ENCODE measurements around the gene ATP11A.

- no peak for TF ChIP-seq CTCF (IDR thresholded peaks at IDR 0.05; ENCODE audit: extremely low read depth in 1 of 2, insufficient read depth in 1 of 2, low read depth in 1 of 2, low read length in 2 of 2)
- no peak for TF ChIP-seq FOS (IDR thresholded peaks at IDR 0.05; ENCODE audit: borderline replicate concordance, insufficient read depth, low read length)
- TF ChIP-seq POLR2AphosphoS5 (IDR thresholded peaks at IDR 0.05; ENCODE audit: insufficient read depth, low read depth, low read length) = no peak
- no peak for TF ChIP-seq POLR2A (IDR thresholded peaks at IDR 0.05; ENCODE audit: low read depth, low read length)
- no peak for TF ChIP-seq EZH2 (IDR thresholded peaks at IDR 0.05; ENCODE audit: borderline replicate concordance, low read depth, low read length, severe bottlenecking)
- no peak for TF ChIP-seq MYC (IDR thresholded peaks at IDR 0.05; ENCODE audit: low read depth, low read length)
These were observed 84.0 kb downstream of the ATP11A start for GRCh38 chr13:112773601-112774447.

Data from endothelial cell of umbilical vein (primary cell).